Esophagus squamous epithelium (tissue), 5 donors: ENCODE data around the gene ALKBH5. TPM values are rescaled to one million over a fixed set of nuclear protein-coding genes. Genes with fewer than 3 reads are reported as not detected.

ENCODE experiments used
- DNase-seq: peaks from one replicate; lab custom pipeline; 2025; lab: John Stamatoyannopoulos, UW
- H3K27ac ChIP-seq, 4 donors: fragments of 200-600 bp; sonication (generic); one replicate each; pipeline ENCODE4 v1.5.1; 2016 to 2019; ENCODE audit warnings: mild to moderate bottlenecking in 1 of 4
- H3K27me3 ChIP-seq, 4 donors: fragments of 200-600 bp; sonication (generic); 1 replicate in 3 of 4; 2 replicates in 1 of 4; pipeline versions ENCODE4 v1.5.1 to v1.6.0; 2017 to 2021; ENCODE audit warnings: antibody characterized with exemption in 1 of 4
- H3K36me3 ChIP-seq, 3 donors: fragments of 200-600 bp; sonication (generic); one replicate each; pipeline ENCODE4 v1.5.1; 2016 to 2019
- H3K4me1 ChIP-seq, 3 donors: fragments of 200-600 bp; sonication (generic); one replicate each; pipeline ENCODE4 v1.5.1; 2017 to 2019
- H3K4me3 ChIP-seq, 4 donors: fragments of 200-600 bp; sonication (generic); 1 replicate in 3 of 4; 2 replicates in 1 of 4; pipeline ENCODE4 v1.5.1; 2016 to 2019; ENCODE audit warnings: mild to moderate bottlenecking in 2 of 4, moderate library complexity in 1 of 4
- H3K9me3 ChIP-seq, 3 donors: fragments of 200-600 bp; sonication (generic); one replicate each; pipeline ENCODE4 v1.5.1; 2016 to 2019
- POLR2A ChIP-seq, 4 donors: fragments of 450-650 bp; IDR thresholded peaks; one replicate each; pipeline ENCODE4 v1.6.1; 2017; ENCODE audit warnings: antibody characterized with exemption in 4 of 4, mild to moderate bottlenecking in 4 of 4, moderate library complexity in 3 of 4
- WGBS, 2 donors: methylation state at CpG; one replicate each; pipeline ENCODE4 v1.1.5; 2018; 5-methylcytosine and 5-hydroxymethylcytosine counted together
- intact Hi-C: fragments of 100-400 bp; cut with DNase I; formaldehyde crosslinking; loops from one replicate; pipeline ENCODE4 v1.15.0; 2022
- total RNA-seq, 4 donors: library from RNA; depleted of rRNA; stranded (reverse); fragments of >200 nt; gene quantifications; one replicate each; pipeline ENCODE4 v1.1.0, GENCODE V29; 2016
- TF ChIP-seq, protein P1 (sequence below), 6 experiments: fragments of 450-650 bp in 4 of 6; fragments of 200-600 bp in 2 of 6; sonication (generic) in 2 of 6; IDR thresholded peaks; one replicate each; pipeline ENCODE4 v1.5.1; 2016 to 2019; ENCODE audit warnings: antibody characterized with exemption in 6 of 6, mild to moderate bottlenecking in 4 of 6, moderate library complexity in 4 of 6
- donor health status: DM: yes; HTN: yes; CAD: no.

ALKBH5 gene
- total RNA-seq, 4 donors from 2014 or later: 55.8 to 58.9 (median 56.9) TPM

DNA sequence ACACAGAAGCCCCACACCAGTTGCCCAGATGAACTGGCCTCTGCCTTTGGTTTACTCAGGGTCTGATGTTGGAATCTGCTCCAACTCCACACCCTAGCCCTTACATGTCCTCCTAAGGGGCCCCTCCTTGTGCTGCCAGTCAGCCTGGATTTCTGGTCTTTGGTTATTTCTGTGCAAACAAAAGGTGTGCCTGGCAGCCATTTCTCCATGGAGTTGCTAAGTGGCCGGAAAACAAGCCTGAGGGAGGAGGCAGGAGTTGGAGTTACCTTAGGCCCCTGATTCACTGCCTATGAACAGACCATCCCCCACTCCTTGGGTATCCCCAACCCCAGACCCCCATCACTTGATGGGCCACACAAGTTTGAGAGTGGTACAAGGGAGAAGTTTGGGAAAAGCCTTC is 4.4 kb upstream of the ALKBH5 start:
- Histone ChIP-seq H3K9me3 (no peaks in the 10 kb centered on the region), H3K27ac (no peak overlapping the region), H3K4me3 (no peak overlapping the region), H3K36me3 (no peaks in the 10 kb centered on the region), H3K27me3 (no peaks in the 10 kb centered on the region), H3K4me1 (peaks cover 15 to 24% (median 15%) of the 10 kb centered on the region in 3 donors)
- TF ChIP-seq POLR2A (IDR thresholded peaks at IDR 0.05): no peak
- TF ChIP-seq, protein P1, sequence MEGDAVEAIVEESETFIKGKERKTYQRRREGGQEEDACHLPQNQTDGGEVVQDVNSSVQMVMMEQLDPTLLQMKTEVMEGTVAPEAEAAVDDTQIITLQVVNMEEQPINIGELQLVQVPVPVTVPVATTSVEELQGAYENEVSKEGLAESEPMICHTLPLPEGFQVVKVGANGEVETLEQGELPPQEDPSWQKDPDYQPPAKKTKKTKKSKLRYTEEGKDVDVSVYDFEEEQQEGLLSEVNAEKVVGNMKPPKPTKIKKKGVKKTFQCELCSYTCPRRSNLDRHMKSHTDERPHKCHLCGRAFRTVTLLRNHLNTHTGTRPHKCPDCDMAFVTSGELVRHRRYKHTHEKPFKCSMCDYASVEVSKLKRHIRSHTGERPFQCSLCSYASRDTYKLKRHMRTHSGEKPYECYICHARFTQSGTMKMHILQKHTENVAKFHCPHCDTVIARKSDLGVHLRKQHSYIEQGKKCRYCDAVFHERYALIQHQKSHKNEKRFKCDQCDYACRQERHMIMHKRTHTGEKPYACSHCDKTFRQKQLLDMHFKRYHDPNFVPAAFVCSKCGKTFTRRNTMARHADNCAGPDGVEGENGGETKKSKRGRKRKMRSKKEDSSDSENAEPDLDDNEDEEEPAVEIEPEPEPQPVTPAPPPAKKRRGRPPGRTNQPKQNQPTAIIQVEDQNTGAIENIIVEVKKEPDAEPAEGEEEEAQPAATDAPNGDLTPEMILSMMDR (IDR thresholded peaks at IDR 0.05): no peak
- intact Hi-C loops: no loop called here
- DNase-seq: no peak
- WGBS, 2 donors: 60% methylated on average over 1 of the region's 1 CpG; no CpG with 5 or more reads in 1 of the 2 donors

DNA sequence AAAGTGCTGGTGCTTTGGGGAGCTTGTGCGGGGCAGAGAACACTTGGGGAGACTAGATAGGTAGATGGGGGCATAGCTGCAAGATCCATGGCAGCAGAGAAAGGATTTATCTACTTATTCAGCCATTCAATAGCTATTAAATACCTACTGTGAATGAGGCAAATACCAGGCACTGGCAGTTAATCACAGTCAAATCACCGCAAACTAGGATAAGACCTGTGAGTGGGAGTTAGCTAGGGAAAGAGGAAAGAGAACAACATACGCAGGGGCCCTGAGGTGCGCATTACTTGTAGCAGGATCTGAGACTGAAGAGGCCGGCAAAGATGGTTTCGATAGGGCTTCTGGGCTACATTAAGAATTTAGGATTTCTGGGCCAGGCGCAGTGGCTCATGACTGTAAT is 3.8 kb upstream of the ALKBH5 start:
- H3K36me3 ChIP-seq: no peaks in the 10 kb centered on the region
- peaks cover 15 to 28% (median 19%) of the 10 kb centered on the region in 3 donors for H3K4me1 ChIP-seq
- TF ChIP-seq POLR2A (IDR thresholded peaks at IDR 0.05): no peak
- TF ChIP-seq, protein P1 (IDR thresholded peaks at IDR 0.05): no peak
- intact Hi-C loops: no loop called here
- H3K27me3 ChIP-seq: no peaks in the 10 kb centered on the region
- no peak overlapping the region for H3K4me3 ChIP-seq
- H3K9me3 ChIP-seq: no peaks in the 10 kb centered on the region
- WGBS, 2 donors: 94 to 96% methylated on average over 7 of the region's 7 CpGs
- no peak for DNase-seq
- no peak overlapping the region for H3K27ac ChIP-seq

DNA sequence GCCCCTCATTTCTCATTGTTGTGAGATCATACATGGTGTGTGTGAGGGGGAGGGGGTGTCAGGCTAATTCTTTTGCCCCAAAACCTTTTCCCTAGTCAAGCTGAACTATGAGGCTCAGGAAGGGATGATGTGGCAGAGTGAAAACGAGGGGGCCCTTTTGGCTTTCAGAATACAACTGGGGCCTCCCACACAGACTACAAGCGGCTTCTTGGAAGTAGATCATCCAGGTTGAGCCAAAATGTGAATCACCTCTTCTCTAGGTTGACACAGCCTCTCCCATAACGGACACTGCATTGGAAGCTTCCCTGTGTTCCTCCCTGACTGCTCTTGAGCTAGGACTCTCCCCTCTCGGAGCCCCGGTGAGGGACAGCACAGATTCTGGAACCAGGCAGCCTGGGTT is 2.3 kb upstream of the ALKBH5 start:
- H3K9me3 ChIP-seq: no peaks in the 10 kb centered on the region
- no peaks in the 10 kb centered on the region for H3K36me3 ChIP-seq
- H3K4me1 ChIP-seq: peaks cover 26 to 43% (median 35%) of the 10 kb centered on the region in 3 donors
- H3K27me3 ChIP-seq: no peaks in the 10 kb centered on the region
- peak overlapping the region in 2 of 4 donors; percentile 93 to 99 for H3K27ac ChIP-seq
- H3K4me3 ChIP-seq: no peak overlapping the region
- 44 to 48% methylated on average over 5 of the region's 5 CpGs for WGBS, 2 donors
- intact Hi-C loops: no loop called here
- no peak for TF ChIP-seq POLR2A (IDR thresholded peaks at IDR 0.05)
- TF ChIP-seq, protein P1 (IDR thresholded peaks at IDR 0.05): no peak
- no peak for DNase-seq

DNA sequence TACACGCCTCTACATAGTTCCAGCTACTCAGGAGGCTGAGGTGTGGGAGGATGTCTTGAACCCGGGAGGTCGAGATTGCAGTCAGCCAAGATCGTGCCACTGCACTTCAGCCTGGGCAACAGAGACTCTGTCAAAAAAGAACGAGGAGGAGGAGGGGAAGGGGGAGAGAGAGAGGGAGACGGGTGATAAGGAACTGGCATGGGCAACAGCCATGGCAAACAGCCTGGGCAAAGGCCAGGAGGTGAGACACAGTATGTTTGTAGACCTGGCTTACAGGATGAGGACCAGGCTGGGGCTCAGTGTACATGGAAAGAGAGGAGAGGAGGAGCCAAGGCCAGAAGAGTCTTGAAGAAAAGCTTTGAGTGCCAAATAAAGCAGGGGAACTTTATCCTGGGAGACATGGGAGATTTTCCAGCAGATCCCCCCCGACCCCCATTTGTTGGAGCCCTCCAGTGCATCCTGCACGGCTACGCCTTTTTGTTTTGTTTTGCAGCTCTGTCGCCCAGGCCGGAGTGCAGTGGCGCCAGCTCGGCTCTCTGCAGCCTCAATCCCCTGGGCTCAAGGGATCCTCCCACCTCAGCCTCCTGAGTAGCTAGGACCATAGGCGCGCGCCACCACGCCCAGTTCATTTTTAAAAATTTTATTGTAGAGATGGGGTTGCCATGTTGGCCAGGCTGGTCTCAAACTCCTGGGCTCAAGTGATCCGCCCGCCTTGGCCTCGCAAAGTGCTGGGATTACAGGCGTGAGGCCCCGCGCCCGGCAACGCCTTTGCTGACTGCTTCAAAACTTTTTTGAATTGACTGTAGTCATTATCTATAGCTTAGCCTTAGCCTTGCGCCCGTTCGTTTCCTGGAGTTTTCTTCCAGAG is 1.3 kb upstream of the ALKBH5 start:
- no peaks in the 10 kb centered on the region for H3K36me3 ChIP-seq
- no peak for TF ChIP-seq POLR2A (IDR thresholded peaks at IDR 0.05)
- TF ChIP-seq, protein P1 (IDR thresholded peaks at IDR 0.05): no peak
- H3K4me1 ChIP-seq: peaks cover 36 to 53% (median 45%) of the 10 kb centered on the region in 3 donors
- intact Hi-C loops: no loop called here
- no peak for DNase-seq
- 22 to 29% methylated on average over 9 to 27 of the region's 28 CpGs for WGBS, 2 donors
- H3K27me3 ChIP-seq: no peaks in the 10 kb centered on the region
- H3K27ac ChIP-seq: peak overlapping the region; percentile 93 to 99 (median 96)
- H3K4me3 ChIP-seq: peak overlapping the region; percentile 71 to 97 (median 73)
- no peaks in the 10 kb centered on the region for H3K9me3 ChIP-seq

DNA sequence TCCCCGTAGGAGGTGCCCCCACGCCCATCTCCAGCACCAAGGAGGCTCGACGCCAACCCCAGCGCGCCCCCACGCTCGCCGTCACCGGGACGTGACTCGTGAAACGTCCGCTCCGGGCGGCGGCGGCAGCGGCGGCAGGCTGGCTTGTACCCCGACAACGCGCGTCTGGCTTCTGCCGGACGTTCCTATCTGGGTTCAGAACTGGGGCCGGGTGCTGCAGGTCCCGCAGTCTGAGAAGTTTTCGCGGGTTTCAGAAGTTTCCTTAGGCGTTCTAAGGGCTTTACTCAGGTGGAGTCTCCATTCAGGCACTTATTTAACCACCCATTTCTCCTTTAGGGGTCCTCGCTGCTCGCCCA is 672 bp upstream of the ALKBH5 start:
- DNase-seq: peak; percentile 62
- H3K27me3 ChIP-seq: no peaks in the 10 kb centered on the region
- H3K27ac ChIP-seq: peak overlapping the region; percentile 93 to 99 (median 96)
- no peaks in the 10 kb centered on the region for H3K36me3 ChIP-seq
- TF ChIP-seq, protein P1 (IDR thresholded peaks at IDR 0.05): peak in 1 of 6 experiments; percentile 8
- peak in 2 of 4 donors; percentile 30 to 40 for TF ChIP-seq POLR2A (IDR thresholded peaks at IDR 0.05)
- peak overlapping the region; percentile 71 to 97 (median 73) for H3K4me3 ChIP-seq
- no peaks in the 10 kb centered on the region for H3K9me3 ChIP-seq
- intact Hi-C loops: no loop called here
- 0% methylated on average over 3 of the region's 33 CpGs; no CpG with 5 or more reads in 1 of the 2 donors for WGBS, 2 donors
- peaks cover 42 to 59% (median 51%) of the 10 kb centered on the region in 3 donors for H3K4me1 ChIP-seq
